Body of pancreas (tissue), 4 donors: ENCODE results near the gene SLC38A10. TPM values are rescaled to one million over a fixed set of nuclear protein-coding genes. Genes with fewer than 3 reads are reported as not detected.

Experiments
- ATAC-seq: fragments of 150-250 bp; one replicate; pipeline ENCODE4 v1.9.1; 2016
- DNase-seq, 4 donors: peaks; one replicate each; pipeline ENCODE4 v3.0.0-alpha.2; 2019
- H3K27ac ChIP-seq, 4 donors: fragments of 200-600 bp; sonication (generic); 1 replicate in 3 of 4; 2 replicates in 1 of 4; pipeline versions ENCODE4 v1.5.1 to v1.6.1; 2016 to 2019; ENCODE audit warnings: mild to moderate bottlenecking in 1 of 4, mixed read lengths in 1 of 4, moderate library complexity in 1 of 4
- H3K27me3 ChIP-seq, 2 donors: fragments of 200-600 bp; sonication (generic); one replicate each; pipeline ENCODE4 v1.6.0; 2016; ENCODE audit warnings: mild to moderate bottlenecking in 1 of 2
- H3K36me3 ChIP-seq, 2 donors: fragments of 200-600 bp; sonication (generic); replicated peaks in 1 of 2; 2 replicates each; pipeline ENCODE4 v1.5.1; 2016; ENCODE audit warnings: low read depth in 2 of 2; ENCODE audit not compliant: insufficient read depth in 1 of 2
- H3K4me1 ChIP-seq: fragments of 200-600 bp; sonication (generic); one replicate; pipeline ENCODE4 v1.6.0; 2016
- H3K4me3 ChIP-seq, 2 donors: fragments of 200-600 bp; sonication (generic); 1 replicate in 1 of 2; 2 replicates in 1 of 2; pipeline ENCODE4 v1.5.1; 2016 to 2019
- H3K9me3 ChIP-seq, 3 donors: fragments of 200-600 bp; sonication (generic); 1 replicate in 2 of 3; 2 replicates in 1 of 3; pipeline ENCODE4 v1.5.1; 2016
- POLR2A ChIP-seq, 3 donors: fragments of 450-650 bp; IDR thresholded peaks; one replicate each; pipeline ENCODE4 v1.6.1; 2016; ENCODE audit warnings: antibody characterized with exemption in 3 of 3, mild to moderate bottlenecking in 2 of 3
- WGBS, 2 donors: methylation state at CpG; one replicate each; pipeline ENCODE4 v1.1.5; 2017; 5-methylcytosine and 5-hydroxymethylcytosine counted together
- intact Hi-C: fragments of 100-400 bp; cut with DNase I; formaldehyde crosslinking; loops from one replicate; pipeline ENCODE4 v1.15.1; 2023
- total RNA-seq, 2 donors: library from RNA; depleted of rRNA; stranded (reverse); fragments of >200 nt; gene quantifications; one replicate each; pipeline ENCODE4 v1.1.0, GENCODE V29; 2016
- TF ChIP-seq, protein P1 (sequence below), 7 experiments: fragments of 450-650 bp in 4 of 7; fragments of 200-600 bp in 3 of 7; sonication (generic) in 3 of 7; IDR thresholded peaks; one replicate each; pipeline ENCODE4 v1.5.1; 2016 to 2019; ENCODE audit warnings: antibody characterized with exemption in 7 of 7

The SLC38A10 gene
- total RNA-seq, 2 donors from 2014 or later, result 102 to 203 TPM

DNA sequence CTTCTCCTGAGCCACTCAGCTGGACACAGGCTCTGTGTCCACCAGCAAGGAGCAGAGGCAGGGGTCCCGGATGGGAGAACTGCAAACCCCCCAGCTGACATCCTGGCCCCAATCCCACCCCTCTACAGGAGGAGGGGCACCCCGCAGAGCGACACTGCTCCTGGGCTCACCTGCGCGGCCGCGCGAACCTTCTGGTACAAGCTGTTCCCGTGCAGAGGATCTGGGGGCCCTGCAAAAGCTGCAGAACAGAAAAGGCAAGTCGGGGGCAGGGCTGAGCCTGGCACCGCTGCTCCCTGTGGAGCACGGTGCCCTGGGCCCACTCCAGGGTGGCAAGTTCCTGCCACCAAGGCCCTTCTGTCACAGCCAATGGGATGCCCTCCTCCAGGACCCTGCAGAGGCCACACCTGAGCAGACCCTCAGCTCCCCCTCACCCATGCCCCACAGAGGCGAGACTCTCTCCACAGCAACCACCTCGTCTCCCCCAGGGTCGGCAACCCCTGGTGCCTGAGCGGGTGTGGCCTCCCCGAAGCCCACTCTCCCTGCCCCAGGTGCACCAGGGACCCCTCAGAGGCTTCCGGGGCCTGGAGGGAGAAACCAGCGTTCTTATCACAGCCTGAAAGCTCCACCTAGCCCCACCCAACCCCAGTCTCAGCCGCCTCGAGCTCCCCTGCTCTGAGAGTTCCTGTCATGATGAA, 61.1 kb downstream of the SLC38A10 start:
- H3K36me3 ChIP-seq, result peaks cover 4 to 10% of the 10 kb centered on the region in 2 donors
- H3K27me3 ChIP-seq, result no peaks in the 10 kb centered on the region
- ATAC-seq, result no peak
- intact Hi-C loops, result loop anchor here (10.0 kb wide), 1 partner anchor 89 kb away; no protein-coding TSS in a partner anchor
- H3K4me1 ChIP-seq, result peaks cover 19% of the 10 kb centered on the region
- no peak overlapping the region for H3K27ac ChIP-seq
- 88 to 89% methylated on average over 12 to 19 of the region's 21 CpGs for WGBS, 2 donors
- no peaks in the 10 kb centered on the region for H3K9me3 ChIP-seq
- DNase-seq, result no peak
- TF ChIP-seq, protein P1, sequence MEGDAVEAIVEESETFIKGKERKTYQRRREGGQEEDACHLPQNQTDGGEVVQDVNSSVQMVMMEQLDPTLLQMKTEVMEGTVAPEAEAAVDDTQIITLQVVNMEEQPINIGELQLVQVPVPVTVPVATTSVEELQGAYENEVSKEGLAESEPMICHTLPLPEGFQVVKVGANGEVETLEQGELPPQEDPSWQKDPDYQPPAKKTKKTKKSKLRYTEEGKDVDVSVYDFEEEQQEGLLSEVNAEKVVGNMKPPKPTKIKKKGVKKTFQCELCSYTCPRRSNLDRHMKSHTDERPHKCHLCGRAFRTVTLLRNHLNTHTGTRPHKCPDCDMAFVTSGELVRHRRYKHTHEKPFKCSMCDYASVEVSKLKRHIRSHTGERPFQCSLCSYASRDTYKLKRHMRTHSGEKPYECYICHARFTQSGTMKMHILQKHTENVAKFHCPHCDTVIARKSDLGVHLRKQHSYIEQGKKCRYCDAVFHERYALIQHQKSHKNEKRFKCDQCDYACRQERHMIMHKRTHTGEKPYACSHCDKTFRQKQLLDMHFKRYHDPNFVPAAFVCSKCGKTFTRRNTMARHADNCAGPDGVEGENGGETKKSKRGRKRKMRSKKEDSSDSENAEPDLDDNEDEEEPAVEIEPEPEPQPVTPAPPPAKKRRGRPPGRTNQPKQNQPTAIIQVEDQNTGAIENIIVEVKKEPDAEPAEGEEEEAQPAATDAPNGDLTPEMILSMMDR (IDR thresholded peaks at IDR 0.05), result no peak
- no peak for TF ChIP-seq POLR2A (IDR thresholded peaks at IDR 0.05)
- H3K4me3 ChIP-seq, result no peak overlapping the region

DNA sequence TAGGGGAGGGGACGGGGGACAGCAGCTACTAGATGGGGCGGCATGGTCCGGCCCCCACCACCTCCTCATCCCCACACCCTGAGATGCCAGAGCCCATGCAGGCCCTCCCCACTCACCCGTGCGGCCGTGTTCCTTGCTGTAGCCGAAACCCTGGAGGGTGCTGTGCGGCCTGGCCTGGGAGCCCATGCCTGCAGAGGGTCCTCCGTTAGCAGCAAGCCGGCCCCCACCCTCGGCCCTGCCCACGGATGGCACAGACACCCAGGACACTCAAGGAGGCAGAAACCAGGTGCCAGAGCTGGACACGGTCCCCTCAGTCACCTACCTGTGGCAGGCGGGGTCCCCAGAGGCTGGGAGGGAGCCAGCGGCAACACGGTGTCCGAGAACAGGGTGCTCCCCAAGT, 61.8 kb downstream of the SLC38A10 start:
- DNase-seq (no peak), ATAC-seq (no peak)
- H3K9me3 ChIP-seq, result no peaks in the 10 kb centered on the region
- TF ChIP-seq POLR2A (IDR thresholded peaks at IDR 0.05), result no peak
- TF ChIP-seq, protein P1 (IDR thresholded peaks at IDR 0.05), result no peak
- no peaks in the 10 kb centered on the region for H3K27me3 ChIP-seq
- intact Hi-C loops, result loop anchor here (10.0 kb wide), 1 partner anchor 89 kb away; no protein-coding TSS in a partner anchor
- no peak overlapping the region for H3K4me3 ChIP-seq
- no peak overlapping the region for H3K27ac ChIP-seq
- peaks cover 17% of the 10 kb centered on the region for H3K4me1 ChIP-seq
- 92 to 100% methylated on average over 1 to 16 of the region's 17 CpGs for WGBS, 2 donors
- H3K36me3 ChIP-seq, result peaks cover 4 to 10% of the 10 kb centered on the region in 2 donors

DNA sequence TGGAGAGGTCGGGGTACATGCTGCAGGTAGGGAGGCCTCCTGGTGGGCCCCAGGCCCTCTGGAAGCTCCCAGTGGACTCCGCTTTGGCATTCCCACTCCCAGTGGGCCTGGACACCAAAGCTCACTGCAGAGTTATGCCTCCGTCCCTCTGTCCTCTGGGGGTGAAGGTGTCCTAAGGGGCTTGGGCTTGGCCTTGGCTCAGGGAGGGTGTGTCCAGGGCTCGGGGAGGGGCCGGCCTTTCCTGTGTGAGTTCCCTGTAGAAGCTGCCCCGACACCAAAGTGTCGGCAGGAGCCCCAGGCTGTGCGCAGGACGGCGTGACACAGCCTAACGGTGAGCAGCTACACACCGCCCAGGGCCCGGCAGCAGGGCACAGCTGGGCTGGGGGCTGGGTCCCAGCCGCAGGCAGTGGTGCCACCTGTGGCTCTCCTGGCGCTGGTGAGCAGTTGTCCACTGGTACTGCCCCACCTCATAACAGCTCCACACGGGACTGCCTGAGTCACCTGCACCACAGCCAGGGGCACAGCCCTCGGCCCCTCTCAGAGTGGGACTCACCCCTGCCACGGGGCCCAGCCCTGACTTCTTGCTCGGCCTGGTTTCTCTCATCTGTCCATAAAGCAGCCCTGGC, 62.4 kb downstream of the SLC38A10 start:
- H3K27me3 ChIP-seq, result no peaks in the 10 kb centered on the region
- H3K4me3 ChIP-seq, result no peak overlapping the region
- intact Hi-C loops, result loop anchor here (10.0 kb wide), 1 partner anchor 88 kb away; no protein-coding TSS in a partner anchor
- H3K27ac ChIP-seq, result no peak overlapping the region
- H3K4me1 ChIP-seq, result peaks cover 11% of the 10 kb centered on the region
- H3K9me3 ChIP-seq, result no peaks in the 10 kb centered on the region
- H3K36me3 ChIP-seq, result peaks cover 4 to 10% of the 10 kb centered on the region in 2 donors
- TF ChIP-seq, protein P1 (IDR thresholded peaks at IDR 0.05), result no peak
- TF ChIP-seq POLR2A (IDR thresholded peaks at IDR 0.05), result no peak
- 91 to 92% methylated on average over 6 to 15 of the region's 19 CpGs for WGBS, 2 donors
- DNase-seq (no peak), ATAC-seq (no peak)

DNA sequence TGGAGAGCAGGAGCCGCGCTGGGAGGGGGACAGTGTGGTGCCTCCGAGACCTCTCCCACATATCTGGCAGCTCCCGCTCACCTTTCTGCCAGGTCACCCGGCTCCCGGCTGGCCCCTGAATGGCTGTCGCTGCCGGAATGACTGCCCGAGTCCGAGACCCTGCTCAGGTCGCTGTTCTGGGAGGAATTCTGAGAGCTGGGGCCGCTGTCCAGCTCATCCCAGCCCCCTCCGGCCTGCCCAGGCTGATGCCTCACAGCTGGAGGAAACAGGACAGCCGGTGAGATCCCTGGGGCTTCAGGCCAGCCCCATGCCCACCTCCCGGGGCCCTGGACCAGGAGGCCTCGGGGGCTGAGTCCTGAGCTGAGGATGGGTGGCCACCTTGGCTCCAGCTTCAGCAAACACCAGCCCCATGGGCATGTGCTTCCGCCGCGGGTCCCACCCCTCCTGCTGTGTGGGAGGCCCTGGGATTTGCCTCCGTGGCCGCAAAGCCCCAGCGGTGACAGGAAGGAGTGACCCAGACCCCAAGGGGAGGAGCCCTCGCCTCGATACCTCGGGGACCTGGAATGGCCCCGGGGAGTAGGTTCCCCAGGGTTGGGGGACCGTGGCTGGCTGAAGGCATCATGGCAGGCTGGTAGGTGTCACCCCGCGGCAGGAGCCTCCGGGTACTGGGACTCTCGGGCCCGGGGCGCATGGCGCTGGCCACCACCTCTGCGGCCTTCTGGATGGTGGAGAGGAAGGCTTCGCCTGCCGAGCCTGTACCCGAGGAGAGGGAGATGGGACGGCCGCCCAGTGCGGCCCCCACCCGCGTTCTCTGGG, 63.1 kb downstream of the SLC38A10 start:
- H3K27me3 ChIP-seq, result no peaks in the 10 kb centered on the region
- ATAC-seq (no peak), DNase-seq (no peak)
- H3K4me1 ChIP-seq, result peaks cover 4% of the 10 kb centered on the region
- no peaks in the 10 kb centered on the region for H3K9me3 ChIP-seq
- 92 to 96% methylated on average over 2 to 38 of the region's 43 CpGs for WGBS, 2 donors
- H3K36me3 ChIP-seq, result peaks cover 4 to 10% of the 10 kb centered on the region in 2 donors
- H3K4me3 ChIP-seq, result no peak overlapping the region
- TF ChIP-seq POLR2A (IDR thresholded peaks at IDR 0.05), result no peak
- TF ChIP-seq, protein P1 (IDR thresholded peaks at IDR 0.05), result no peak
- intact Hi-C loops, result loop anchor here (10.0 kb wide), 1 partner anchor 87 kb away; no protein-coding TSS in a partner anchor
- no peak overlapping the region for H3K27ac ChIP-seq
